ENCODE measurements around the gene GLT6D1. TPM values are rescaled to one million over a fixed set of nuclear protein-coding genes. Genes with fewer than 3 reads are reported as not detected.
A peak's percentile ranks its signal among the peaks of the same experiment; 100 is the strongest.

The GLT6D1 gene
- total RNA-seq, 1 donor from 2014 or later, result not detected

DNA sequence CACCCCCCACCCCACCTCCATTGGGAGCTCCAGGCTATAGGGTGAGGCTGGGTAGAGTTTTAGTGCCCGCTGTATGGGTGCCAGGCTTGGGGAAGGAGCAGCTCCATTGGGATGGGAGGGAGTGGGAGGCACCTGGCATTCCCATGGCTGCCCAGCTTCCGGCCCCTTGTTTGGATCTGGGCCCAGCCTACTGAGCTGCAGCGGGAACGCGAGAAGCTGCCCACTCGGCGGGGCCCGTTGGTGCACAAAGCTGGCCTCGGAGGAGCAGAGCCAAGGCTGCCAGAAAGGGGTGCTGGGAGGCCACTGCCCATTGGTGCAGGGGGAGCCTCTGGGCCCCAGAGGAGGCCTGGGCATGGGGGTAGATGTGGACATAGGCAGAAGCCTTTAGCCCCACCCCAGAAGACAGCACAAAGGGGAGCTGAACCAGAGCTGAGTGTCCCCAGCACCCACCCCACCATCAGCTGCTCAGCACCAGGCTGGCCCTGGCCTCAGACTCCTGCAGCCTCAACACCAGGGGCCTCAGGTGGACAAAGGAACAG, 28.2 kb upstream of the GLT6D1 start:
- intact Hi-C loops (cut with DNase I), result no loop called here
- Histone ChIP-seq H3K36me3 (no peaks in the 10 kb centered on the region), H3K9me3 (no peaks in the 10 kb centered on the region), H3K4me3 (no peak overlapping the region), H3K27ac (no peak overlapping the region), H3K27me3 (no peaks in the 10 kb centered on the region), H3K4me1 (no peaks in the 10 kb centered on the region)
- TF ChIP-seq, protein P1, sequence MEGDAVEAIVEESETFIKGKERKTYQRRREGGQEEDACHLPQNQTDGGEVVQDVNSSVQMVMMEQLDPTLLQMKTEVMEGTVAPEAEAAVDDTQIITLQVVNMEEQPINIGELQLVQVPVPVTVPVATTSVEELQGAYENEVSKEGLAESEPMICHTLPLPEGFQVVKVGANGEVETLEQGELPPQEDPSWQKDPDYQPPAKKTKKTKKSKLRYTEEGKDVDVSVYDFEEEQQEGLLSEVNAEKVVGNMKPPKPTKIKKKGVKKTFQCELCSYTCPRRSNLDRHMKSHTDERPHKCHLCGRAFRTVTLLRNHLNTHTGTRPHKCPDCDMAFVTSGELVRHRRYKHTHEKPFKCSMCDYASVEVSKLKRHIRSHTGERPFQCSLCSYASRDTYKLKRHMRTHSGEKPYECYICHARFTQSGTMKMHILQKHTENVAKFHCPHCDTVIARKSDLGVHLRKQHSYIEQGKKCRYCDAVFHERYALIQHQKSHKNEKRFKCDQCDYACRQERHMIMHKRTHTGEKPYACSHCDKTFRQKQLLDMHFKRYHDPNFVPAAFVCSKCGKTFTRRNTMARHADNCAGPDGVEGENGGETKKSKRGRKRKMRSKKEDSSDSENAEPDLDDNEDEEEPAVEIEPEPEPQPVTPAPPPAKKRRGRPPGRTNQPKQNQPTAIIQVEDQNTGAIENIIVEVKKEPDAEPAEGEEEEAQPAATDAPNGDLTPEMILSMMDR (IDR thresholded peaks at IDR 0.05), result no peak
- DNase-seq (ENCODE audit: low spot score in 2 of 2), result no peak

DNA sequence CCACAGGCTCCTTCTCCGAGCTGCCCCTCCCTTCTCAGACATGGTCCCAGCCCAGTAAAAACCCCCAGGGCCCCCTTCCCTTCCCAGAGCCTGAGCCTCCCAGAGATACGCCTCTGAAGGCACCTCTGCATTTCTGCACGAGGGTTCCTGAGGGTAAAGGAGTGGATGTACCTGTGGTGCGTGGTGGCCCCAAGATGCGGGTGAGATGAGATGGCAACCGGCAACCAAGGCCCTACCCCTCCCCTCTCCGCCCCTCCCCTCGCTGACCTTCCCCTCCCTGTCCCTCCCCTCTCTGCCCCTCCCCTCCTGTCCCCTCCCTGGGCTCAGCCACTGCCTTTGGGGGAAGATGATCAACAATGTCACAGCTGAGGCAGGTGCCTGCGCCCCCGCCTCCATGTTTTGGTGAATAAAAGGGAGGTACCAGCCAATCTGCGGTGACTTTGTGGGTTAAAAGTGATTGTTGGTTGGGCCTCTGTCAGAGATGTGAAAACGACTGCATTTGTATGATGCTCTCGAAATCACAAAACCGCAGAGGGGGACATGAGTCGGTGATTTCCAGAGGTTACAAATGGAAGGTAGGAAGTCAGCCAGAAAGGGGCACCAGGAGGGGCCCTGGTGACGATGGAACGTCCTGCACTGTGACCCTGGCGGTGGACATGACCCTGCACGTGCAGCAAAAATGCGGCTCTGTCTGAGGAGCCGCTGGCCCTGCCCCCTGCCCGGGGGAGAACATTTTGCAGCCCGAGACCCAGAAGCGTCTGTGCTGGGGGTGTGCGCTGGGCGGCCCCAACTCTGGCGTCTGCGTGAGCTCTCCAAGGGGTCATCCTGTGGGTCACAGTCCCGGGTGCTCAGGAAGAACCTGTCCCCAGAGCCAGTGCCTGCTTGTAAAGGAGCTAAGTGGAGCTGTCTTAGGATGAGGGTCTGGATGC, 27.5 kb upstream of the GLT6D1 start:
- TF ChIP-seq, protein P1 (IDR thresholded peaks at IDR 0.05), result no peak
- no peak for DNase-seq (ENCODE audit: low spot score in 2 of 2)

DNA sequence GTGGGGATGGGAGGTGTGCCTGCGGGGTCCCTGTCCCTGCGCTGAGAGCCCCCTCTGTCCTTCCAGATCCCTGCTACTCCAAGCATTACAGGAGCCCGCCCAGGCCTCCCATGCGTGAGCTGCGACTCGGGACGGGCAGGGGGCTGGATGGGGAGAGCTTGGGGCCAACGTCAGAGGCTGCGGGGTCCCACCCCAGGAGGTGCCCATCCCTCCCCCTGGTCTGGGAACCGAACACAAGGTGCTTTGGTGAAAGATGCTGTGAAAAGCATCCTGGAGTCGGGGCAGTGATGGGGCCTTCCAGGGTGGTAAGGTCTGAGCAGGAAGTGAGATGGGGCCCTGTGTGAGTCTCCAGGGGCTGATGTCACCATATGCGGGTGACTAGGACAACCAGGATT, 26.5 kb upstream of the GLT6D1 start:
- no peak overlapping the region for H3K27ac ChIP-seq
- no peaks in the 10 kb centered on the region for H3K4me1 ChIP-seq
- no peaks in the 10 kb centered on the region for H3K27me3 ChIP-seq
- H3K4me3 ChIP-seq, result no peak overlapping the region
- DNase-seq (ENCODE audit: low spot score in 2 of 2), result peak in 1 of 2 donors; percentile 48
- TF ChIP-seq, protein P1 (IDR thresholded peaks at IDR 0.05), result no peak
- intact Hi-C loops (cut with DNase I), result no loop called here
- no peaks in the 10 kb centered on the region for H3K9me3 ChIP-seq
- H3K36me3 ChIP-seq, result no peaks in the 10 kb centered on the region

More for the DNA sequence above, 27.5 kb upstream of the GLT6D1 start:
- Histone ChIP-seq H3K36me3 (no peaks in the 10 kb centered on the region), H3K4me3 (no peak overlapping the region), H3K27me3 (no peaks in the 10 kb centered on the region), H3K27ac (no peak overlapping the region), H3K4me1 (no peaks in the 10 kb centered on the region), H3K9me3 (no peaks in the 10 kb centered on the region)
- intact Hi-C loops (cut with DNase I), result no loop called here

DNA sequence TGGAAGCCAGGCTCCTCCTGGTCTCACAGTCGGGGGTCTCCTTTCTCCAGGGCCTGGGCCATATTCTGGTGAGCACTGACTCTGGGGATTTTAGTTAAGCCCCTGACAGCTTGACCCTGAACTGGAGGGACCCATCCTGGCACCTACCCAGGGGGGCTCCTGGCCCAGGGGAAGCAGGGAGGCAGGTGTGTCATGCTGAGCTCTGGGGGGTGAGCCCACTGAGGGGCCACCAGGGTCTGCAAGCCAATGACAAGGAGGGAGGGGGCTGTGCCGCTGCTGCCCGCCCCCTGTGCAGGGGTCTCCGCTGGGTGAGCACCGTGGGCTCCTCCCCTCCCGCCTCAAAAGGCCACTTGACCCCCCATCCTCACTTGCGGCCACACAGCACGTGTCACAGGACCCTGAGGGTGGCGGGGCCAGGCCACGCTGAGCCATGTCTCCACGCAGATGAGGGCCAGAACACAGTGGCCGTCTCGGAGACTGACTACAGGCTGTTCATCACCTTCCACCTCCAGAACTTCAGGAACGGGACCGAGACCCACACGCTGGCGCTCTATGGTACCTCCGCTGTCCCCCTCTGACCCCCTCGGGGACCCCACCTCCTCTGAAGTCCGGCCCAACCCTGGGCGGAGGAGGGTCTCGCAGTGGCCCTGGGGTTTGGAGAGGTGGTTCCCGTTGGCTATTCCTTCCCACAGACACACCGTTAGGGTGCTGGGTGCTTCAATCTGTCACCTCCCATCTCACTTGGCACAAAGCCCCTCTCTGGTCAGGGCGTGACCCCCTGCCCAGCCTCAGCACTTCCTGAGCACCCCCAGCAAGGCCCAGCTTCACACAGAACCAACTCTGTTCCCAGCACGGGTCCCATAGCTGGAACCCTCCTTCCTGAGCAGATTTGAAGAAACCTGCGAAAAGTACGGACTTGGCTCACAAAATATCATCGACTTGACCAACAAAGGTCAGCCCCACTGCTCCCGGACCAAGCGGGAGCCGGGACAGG, 25.8 kb upstream of the GLT6D1 start:
- Histone ChIP-seq H3K27ac (no peak overlapping the region), H3K4me3 (no peak overlapping the region), H3K9me3 (no peaks in the 10 kb centered on the region), H3K4me1 (no peaks in the 10 kb centered on the region), H3K27me3 (no peaks in the 10 kb centered on the region), H3K36me3 (no peaks in the 10 kb centered on the region)
- TF ChIP-seq, protein P1 (IDR thresholded peaks at IDR 0.05), result no peak
- peak in 1 of 2 donors; percentile 53 for DNase-seq (ENCODE audit: low spot score in 2 of 2)
- intact Hi-C loops (cut with DNase I), result no loop called here

DNA sequence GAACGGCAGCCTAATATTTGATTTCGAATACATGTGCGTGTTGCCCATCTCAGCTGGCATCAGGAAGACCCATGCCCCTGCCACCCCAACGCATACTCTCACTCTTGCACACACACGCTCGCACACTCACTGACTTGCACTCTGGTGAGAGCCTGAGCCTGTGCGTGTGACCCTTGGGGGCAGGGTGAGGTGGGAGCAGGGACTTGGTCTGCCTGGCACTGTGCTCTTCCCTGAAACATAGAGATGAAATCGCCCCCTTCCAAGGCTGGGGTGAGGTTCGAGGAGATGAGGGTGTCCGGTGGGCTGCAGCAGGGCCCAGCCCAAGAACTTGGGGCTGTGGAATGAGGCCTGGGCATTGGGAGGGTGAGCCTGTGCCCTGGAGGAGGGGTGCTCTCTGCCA, 24.9 kb upstream of the GLT6D1 start:
- Histone ChIP-seq H3K27ac (no peak overlapping the region), H3K4me3 (no peak overlapping the region), H3K4me1 (no peaks in the 10 kb centered on the region), H3K36me3 (no peaks in the 10 kb centered on the region), H3K9me3 (no peaks in the 10 kb centered on the region), H3K27me3 (no peaks in the 10 kb centered on the region)
- TF ChIP-seq, protein P1 (IDR thresholded peaks at IDR 0.05), result no peak
- intact Hi-C loops (cut with DNase I), result no loop called here
- DNase-seq (ENCODE audit: low spot score in 2 of 2), result peak in 1 of 2 donors; percentile 35
